H1 (cell line): ENCODE measurements around the gene SIMC1. TPM values are rescaled to one million over a fixed set of nuclear protein-coding genes. Genes with fewer than 3 reads are reported as not detected.

Source experiments
- CTCF ChIA-PET: fragments of 300-600 bp; sonication (Branson Sonifier 250); formaldehyde crosslinking; loops from one replicate; lab custom pipeline; 2021; ENCODE audit not compliant: partially characterized antibody; lab: Charles Lee
- POLR2A ChIA-PET: fragments of 300-600 bp; sonication (Branson Sonifier 250); formaldehyde crosslinking; loops from one replicate; lab custom pipeline; 2021; ENCODE audit warnings: inconsistent platforms; ENCODE audit not compliant: partially characterized antibody; lab: Charles Lee
- DNase-seq, 2 experiments: peaks; one replicate each; pipeline versions ENCODE4 v3.0.0 to v3.0.0-alpha.2; 2010 to 2022; ENCODE audit warnings: low spot score in 2 of 2, low read depth in 1 of 2, mixed read lengths in 1 of 2
- FAIRE-seq: peaks from 2 replicates; lab custom pipeline; 2011; peaks lifted over from hg19 to GRCh38; lab: Jason Lieb, UNC
- H2AFZ ChIP-seq: 2 replicates; pipeline ENCODE4 v1.8.1; 2012; ENCODE audit warnings: low read length, inconsistent platforms
- H2AK5ac ChIP-seq: 2 replicates; pipeline ENCODE4 v1.6.1; 2013; ENCODE audit warnings: low read depth, low read length
- H2BK120ac ChIP-seq: replicated peaks from 2 replicates; pipeline ENCODE3; 2013; ENCODE audit warnings: low read depth, low read length, inconsistent platforms
- H2BK12ac ChIP-seq: 2 replicates; pipeline ENCODE4 v1.6.1; 2013; ENCODE audit warnings: low read depth, low read length
- H2BK15ac ChIP-seq: 2 replicates; pipeline ENCODE4 v1.6.1; 2013; ENCODE audit warnings: low read length
- H2BK20ac ChIP-seq: 2 replicates; pipeline ENCODE4 v1.6.1; 2013; ENCODE audit warnings: low read length
- H2BK5ac ChIP-seq: 2 replicates; pipeline ENCODE4 v1.6.1; 2013; ENCODE audit warnings: low read depth, low read length
- H3K14ac ChIP-seq: 2 replicates; pipeline ENCODE4 v1.6.1; 2013; ENCODE audit warnings: inconsistent platforms; ENCODE audit not compliant: insufficient read length
- H3K18ac ChIP-seq: 2 replicates; pipeline ENCODE4 v1.6.1; 2013; ENCODE audit warnings: low read length; ENCODE audit errors: extremely low read depth
- H3K23ac ChIP-seq: 2 replicates; pipeline ENCODE4 v1.6.1; 2013; ENCODE audit warnings: inconsistent platforms; ENCODE audit not compliant: insufficient read length
- H3K23me2 ChIP-seq: 2 replicates; pipeline ENCODE4 v1.6.1; 2013; ENCODE audit warnings: low read depth, low read length
- H3K27ac ChIP-seq: 2 replicates; pipeline ENCODE4 v1.6.1; 2011; ENCODE audit warnings: low read depth, low read length, inconsistent platforms
- H3K27me3 ChIP-seq, 4 experiments: replicated peaks in 1 of 4; 1 replicate in 1 of 4; 2 replicates in 3 of 4; pipeline versions ENCODE4 v1.6.1 to v1.8.1; 2011 to 2013; ENCODE audit warnings: low read length in 3 of 4, mild to moderate bottlenecking in 3 of 4, inconsistent platforms in 2 of 4, mixed read lengths in 2 of 4, moderate library complexity in 1 of 4; ENCODE audit not compliant: control insufficient read depth in 3 of 4, insufficient read depth in 3 of 4; ENCODE audit errors: extremely low read depth in 1 of 4
- H3K36me3 ChIP-seq, 4 experiments: 2 replicates each; pipeline versions ENCODE4 v1.6.1 to v1.8.1; 2011 to 2013; ENCODE audit warnings: mild to moderate bottlenecking in 4 of 4, low read length in 3 of 4, moderate library complexity in 2 of 4, control low read depth in 1 of 4, inconsistent platforms in 1 of 4; ENCODE audit not compliant: insufficient read depth in 4 of 4, control insufficient read depth in 2 of 4
- H3K4ac ChIP-seq: replicated peaks from 2 replicates; pipeline ENCODE3; 2013; ENCODE audit warnings: low read length, low read depth, mixed read lengths, inconsistent platforms; ENCODE audit not compliant: insufficient read length
- H3K4me1 ChIP-seq, 4 experiments: replicated peaks in 1 of 4; 1 replicate in 1 of 4; 2 replicates in 3 of 4; pipeline versions ENCODE4 v1.6.1 to v1.8.1; 2011 to 2013; ENCODE audit warnings: low read length in 3 of 4, inconsistent platforms in 2 of 4, mixed read lengths in 1 of 4; ENCODE audit not compliant: insufficient read depth in 4 of 4, control insufficient read depth in 3 of 4
- H3K4me2 ChIP-seq, 2 experiments: 2 replicates each; pipeline versions ENCODE4 v1.6.1 to v1.8.1; 2011 to 2013; ENCODE audit warnings: low read depth in 2 of 2, low read length in 2 of 2, control low read depth in 1 of 2, inconsistent platforms in 1 of 2, mild to moderate bottlenecking in 1 of 2; ENCODE audit not compliant: insufficient read depth in 1 of 2
- H3K4me3 ChIP-seq, 4 experiments: fragments of 200-600, 300-600 bp in 1 of 4; sonication (generic), shearing (Covaris generic), sonication (Bioruptor Twin) in 1 of 4; 2 replicates each; pipeline versions ENCODE4 v1.5.1 to v1.8.1; 2011 to 2016; ENCODE audit warnings: low read length in 4 of 4, low read depth in 3 of 4, control low read depth in 2 of 4, inconsistent platforms in 2 of 4, mild to moderate bottlenecking in 2 of 4, mixed read lengths in 1 of 4, moderate library complexity in 1 of 4; ENCODE audit not compliant: insufficient read depth in 2 of 4; ENCODE audit errors: extremely low read depth in 1 of 4
- H3K56ac ChIP-seq: replicated peaks from 2 replicates; pipeline ENCODE3; 2013; ENCODE audit warnings: low read depth, mild to moderate bottlenecking, mixed read lengths, low read length, inconsistent platforms; ENCODE audit not compliant: insufficient read length
- H3K79me1 ChIP-seq: 2 replicates; pipeline ENCODE4 v1.6.1; 2013; ENCODE audit warnings: low read depth, low read length, control low read depth
- H3K79me2 ChIP-seq, 2 experiments: 2 replicates each; pipeline versions ENCODE4 v1.6.1 to v1.8.1; 2012 to 2013; ENCODE audit warnings: low read length in 2 of 2, mild to moderate bottlenecking in 2 of 2, inconsistent platforms in 1 of 2; ENCODE audit not compliant: insufficient read depth in 2 of 2, control insufficient read depth in 1 of 2
- H3K9ac ChIP-seq, 4 experiments: replicated peaks in 1 of 4; 1 replicate in 1 of 4; 2 replicates in 3 of 4; pipeline versions ENCODE4 v1.6.1 to v1.8.1; 2011 to 2013; ENCODE audit warnings: low read depth in 3 of 4, low read length in 3 of 4, control low read depth in 2 of 4, mild to moderate bottlenecking in 2 of 4, moderate library complexity in 2 of 4, inconsistent platforms in 1 of 4; ENCODE audit errors: extremely low read depth in 1 of 4
- H3K9me3 ChIP-seq, 2 experiments: 2 replicates each; pipeline versions ENCODE4 v1.6.1 to v1.8.1; 2012 to 2013; ENCODE audit warnings: mild to moderate bottlenecking in 2 of 2, moderate library complexity in 2 of 2, control low read depth in 1 of 2, inconsistent platforms in 1 of 2, low read depth in 1 of 2, low read length in 1 of 2, mixed read lengths in 1 of 2; ENCODE audit not compliant: insufficient read depth in 2 of 2
- H4K20me1 ChIP-seq, 2 experiments: replicated peaks in 1 of 2; 2 replicates each; pipeline versions ENCODE3 to v1.8.1; 2011 to 2013; ENCODE audit warnings: inconsistent platforms in 2 of 2, low read length in 2 of 2, mild to moderate bottlenecking in 1 of 2; ENCODE audit not compliant: insufficient read depth in 2 of 2, control insufficient read depth in 1 of 2
- H4K5ac ChIP-seq: 2 replicates; pipeline ENCODE4 v1.6.1; 2013; ENCODE audit warnings: low read length, low read depth, mixed read lengths, inconsistent platforms; ENCODE audit not compliant: insufficient read length
- H4K8ac ChIP-seq: 2 replicates; pipeline ENCODE4 v1.8.0; 2013; ENCODE audit warnings: mild to moderate bottlenecking, moderate library complexity, low read length, inconsistent platforms; ENCODE audit not compliant: insufficient read depth; ENCODE audit errors: extremely low read depth
- H4K91ac ChIP-seq: replicated peaks from 2 replicates; pipeline ENCODE3; 2013; ENCODE audit warnings: low read length, mixed read lengths, inconsistent platforms; ENCODE audit not compliant: insufficient read length
- EGR1 ChIP-seq: IDR thresholded peaks from 2 replicates; pipeline ENCODE4 v1.6.1; 2011; ENCODE audit warnings: low read depth, low read length, borderline replicate concordance
- SIN3A ChIP-seq, 2 experiments: IDR thresholded peaks in 1 of 2; conservative IDR thresholded peaks in 1 of 2; 2 replicates each; pipeline ENCODE4 v1.6.1; 2011 to 2012; ENCODE audit warnings: low read length in 2 of 2, improper control_type of control experiment in 1 of 2, low read depth in 1 of 2, mild to moderate bottlenecking in 1 of 2
- WGBS, 2 experiments: shearing (Covaris generic) in 1 of 2; methylation state at CpG; one replicate each; pipeline versions ENCODE4 v1.1.6 to v1.1.7; 2013 to 2015; ENCODE audit warnings: low lambda C conversion rate in 2 of 2, mixed read lengths in 2 of 2, inconsistent platforms in 1 of 2, low coverage in 1 of 2, missing lambda C conversion rate in 1 of 2; ENCODE audit not compliant: insufficient replicate concordance in 2 of 2, insufficient coverage in 1 of 2, insufficient read length in 1 of 2; ENCODE audit errors: extremely low coverage in 1 of 2, missing lambda C conversion rate in 1 of 2; 5-methylcytosine and 5-hydroxymethylcytosine counted together
- polyA plus RNA-seq, 7 experiments: library from polyadenylated mRNA; depleted of rRNA in 3 of 7; stranded (reverse) in 5 of 7; unstranded in 2 of 7; fragments of >200 nt in 5 of 7; fragments of 200-250 nt in 2 of 7; gene quantifications; 1 replicate in 5 of 7; 2 replicates in 1 of 7; 4 replicates in 1 of 7; pipeline versions ENCODE4 v1.2.1 to v1.2.3, GENCODE V29; 2011 to 2013; ENCODE audit warnings: missing spikeins in 2 of 7, mixed read lengths in 2 of 7
- total RNA-seq: library from RNA; stranded (reverse); fragmentation: NEBNext Ultra II Directional; extraction: Animal tissue kit (Norgen Biotek cat#: 25700); gene quantifications from 2 replicates; pipeline ENCODE4 v1.2.1, GENCODE V29; 2021
- TF ChIP-seq, protein P1 (sequence below): IDR thresholded peaks from 2 replicates; pipeline ENCODE4 v1.6.1; 2011; ENCODE audit warnings: low read length, improper control_type of control experiment

The SIMC1 gene
- total and polyA plus RNA-seq, 2 of the 8 experiments (the other 6 are each of a cell fraction or from before 2014, with no cell fraction given): 12.3 to 21.2 TPM

DNA sequence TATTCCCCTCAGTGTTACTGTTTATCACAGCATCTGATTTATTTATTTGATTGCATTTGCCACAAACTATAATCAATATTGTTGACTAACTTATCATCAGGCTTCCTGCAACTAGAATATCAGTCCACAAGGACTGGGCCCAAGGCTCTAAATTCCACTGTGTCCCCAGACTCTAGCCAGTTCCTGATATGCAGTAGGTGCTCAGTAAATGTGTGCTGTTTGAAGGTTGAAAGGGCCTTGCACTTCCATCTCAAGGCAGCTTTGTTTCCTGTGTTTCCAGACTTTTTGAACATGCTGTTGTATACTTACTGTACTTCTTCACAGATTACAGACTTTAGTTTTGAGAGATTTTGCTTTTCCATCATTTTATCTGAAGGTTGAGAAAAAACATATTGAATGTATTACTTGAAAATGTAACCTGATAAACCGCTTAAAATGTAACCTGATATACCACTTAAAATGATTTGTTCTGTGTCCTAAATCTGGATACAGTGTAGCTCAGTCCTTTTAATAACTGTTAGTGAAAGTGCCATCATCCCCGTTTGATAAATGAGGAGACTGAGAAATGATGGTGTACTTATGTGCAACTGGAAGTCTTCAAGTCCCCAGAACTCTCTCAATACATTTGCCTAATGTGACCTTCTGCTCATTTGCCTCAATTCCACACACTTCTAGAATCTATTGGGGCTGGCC is 104.7 kb downstream of the SIMC1 start:
- no peak overlapping the region for H2BK15ac ChIP-seq
- no peak overlapping the region for H3K4ac ChIP-seq
- POLR2A ChIA-PET: interaction anchor here (1.2 to 1.8 kb wide), 3 partner anchors 11 to 20 kb away, joined by 3 to 5 read pairs (median 3); no protein-coding TSS in a partner anchor
- 85% methylated on average over 2 of the region's 2 CpGs; no CpG with 5 or more reads in 1 of the 2 experiments for WGBS, 2 experiments
- H2BK12ac ChIP-seq: no peak overlapping the region
- no peaks in the 10 kb centered on the region for H3K79me2 ChIP-seq
- no peak overlapping the region for H3K18ac ChIP-seq
- no peaks in the 10 kb centered on the region for H4K20me1 ChIP-seq
- no peak overlapping the region for H3K9ac ChIP-seq
- no peak overlapping the region for H2BK20ac ChIP-seq
- no peak overlapping the region for H3K56ac ChIP-seq
- CTCF ChIA-PET: no interaction called here
- H3K14ac ChIP-seq: no peak overlapping the region
- H4K8ac ChIP-seq: no peak overlapping the region
- FAIRE-seq (no peak), DNase-seq (no peak)
- H2AFZ ChIP-seq: no peak overlapping the region
- no peak overlapping the region for H2BK5ac ChIP-seq
- H3K4me3 ChIP-seq: no peak overlapping the region
- H2BK120ac ChIP-seq: no peak overlapping the region
- H3K4me1 ChIP-seq: no peaks in the 10 kb centered on the region
- no peaks in the 10 kb centered on the region for H3K23me2 ChIP-seq
- H3K9me3 ChIP-seq: no peaks in the 10 kb centered on the region
- no peaks in the 10 kb centered on the region for H3K79me1 ChIP-seq
- H2AK5ac ChIP-seq: no peak overlapping the region
- no peak overlapping the region for H3K27ac ChIP-seq
- H4K91ac ChIP-seq: no peak overlapping the region
- no peak overlapping the region for H4K5ac ChIP-seq
- H3K23ac ChIP-seq: no peak overlapping the region
- H3K36me3 ChIP-seq: peaks cover 14 to 32% (median 25%) of the 10 kb centered on the region in 4 experiments; a peak in 7 of 8 replicates
- H3K4me2 ChIP-seq: no peak overlapping the region
- H3K27me3 ChIP-seq: no peaks in the 10 kb centered on the region
- TF ChIP-seq SIN3A (conservative IDR thresholded peaks at IDR 0.05 in 1 of 2, IDR thresholded peaks at IDR 0.05 in 1 of 2; ENCODE audit: low read depth in 1 of 2, low read length in 2 of 2): no peak
- TF ChIP-seq, protein P1, sequence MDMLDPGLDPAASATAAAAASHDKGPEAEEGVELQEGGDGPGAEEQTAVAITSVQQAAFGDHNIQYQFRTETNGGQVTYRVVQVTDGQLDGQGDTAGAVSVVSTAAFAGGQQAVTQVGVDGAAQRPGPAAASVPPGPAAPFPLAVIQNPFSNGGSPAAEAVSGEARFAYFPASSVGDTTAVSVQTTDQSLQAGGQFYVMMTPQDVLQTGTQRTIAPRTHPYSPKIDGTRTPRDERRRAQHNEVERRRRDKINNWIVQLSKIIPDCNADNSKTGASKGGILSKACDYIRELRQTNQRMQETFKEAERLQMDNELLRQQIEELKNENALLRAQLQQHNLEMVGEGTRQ: no peak
- no peak for TF ChIP-seq EGR1
